GM23338 (cell line): Measurements from ENCODE around the gene HRH3. TPM values are rescaled to one million over a fixed set of nuclear protein-coding genes. Genes with fewer than 3 reads are reported as not detected.

ENCODE experiments used
- ATAC-seq: fragments of 200-7000 bp; cut with Tn5 transposase; 3 replicates; pipeline ENCODE4 v1.9.1; 2020
- DNase-seq: peaks from one replicate; pipeline ENCODE4 v3.0.0-alpha.2; 2015; ENCODE audit warnings: low spot score
- H2AFZ ChIP-seq: fragments of 200-600 bp; sonication (generic); 2 replicates; pipeline ENCODE4 v1.8.0; 2016; ENCODE audit warnings: antibody characterized with exemption, mild to moderate bottlenecking, moderate library complexity
- H3F3A ChIP-seq: fragments of 200-600 bp; sonication (generic); replicated peaks from 2 replicates; pipeline ENCODE4 v1.8.0; 2017; ENCODE audit warnings: antibody characterized with exemption, mixed run types, low read depth
- H3K27ac ChIP-seq: fragments of 200-600 bp; sonication (generic); 2 replicates; pipeline ENCODE4 v1.6.1; 2016; ENCODE audit warnings: low read depth
- H3K27me3 ChIP-seq: fragments of 200-600 bp; sonication (generic); 2 replicates; pipeline ENCODE4 v1.8.0; 2016; ENCODE audit warnings: mild to moderate bottlenecking, mixed run types, moderate library complexity; ENCODE audit not compliant: insufficient read depth
- H3K36me3 ChIP-seq: fragments of 200-600 bp; sonication (generic); 2 replicates; pipeline ENCODE4 v1.8.0; 2016; ENCODE audit warnings: mild to moderate bottlenecking; ENCODE audit not compliant: insufficient read depth
- H3K4me1 ChIP-seq: fragments of 200-600 bp; sonication (generic); 2 replicates; pipeline ENCODE4 v1.8.0; 2016; ENCODE audit warnings: mild to moderate bottlenecking, moderate library complexity; ENCODE audit not compliant: insufficient read depth
- H3K4me2 ChIP-seq: fragments of 200-600 bp; sonication (generic); 2 replicates; pipeline ENCODE4 v1.7.1; 2017; ENCODE audit warnings: mixed run types
- H3K4me3 ChIP-seq: fragments of 200-600 bp; sonication (generic); 2 replicates; pipeline ENCODE4 v1.6.1; 2016; ENCODE audit warnings: mixed run types
- H3K79me2 ChIP-seq: fragments of 200-600 bp; sonication (generic); replicated peaks from 2 replicates; pipeline ENCODE4 v1.8.0; 2017; ENCODE audit warnings: mild to moderate bottlenecking; ENCODE audit not compliant: insufficient read depth
- H3K9me2 ChIP-seq: fragments of 200-600 bp; sonication (generic); 2 replicates; pipeline ENCODE4 v1.8.0; 2017; ENCODE audit not compliant: insufficient read depth
- H4K20me1 ChIP-seq: fragments of 200-600 bp; sonication (generic); replicated peaks from 2 replicates; pipeline ENCODE4 v1.8.0; 2017; ENCODE audit warnings: mild to moderate bottlenecking; ENCODE audit not compliant: insufficient read depth
- H3K27ac Mint-ChIP-seq: 2 replicates; pipeline ENCODE4 v1.8.0; 2020; ENCODE audit warnings: inconsistent platforms, mild to moderate bottlenecking, moderate library complexity, mixed read lengths
- H3K27me3 Mint-ChIP-seq: 3 replicates; pipeline ENCODE4 v1.8.0; 2022; ENCODE audit warnings: low read depth, mild to moderate bottlenecking, moderate library complexity, mixed read lengths, inconsistent platforms; ENCODE audit not compliant: insufficient read depth, poor library complexity
- H3K36me3 Mint-ChIP-seq: 3 replicates; pipeline ENCODE4 v1.8.0; 2021; ENCODE audit warnings: low read depth, mild to moderate bottlenecking, inconsistent platforms, moderate library complexity, mixed read lengths
- H3K4me1 Mint-ChIP-seq: 3 replicates; pipeline ENCODE4 v1.8.0; 2020; ENCODE audit warnings: mild to moderate bottlenecking, inconsistent platforms, mixed read lengths
- H3K4me3 Mint-ChIP-seq: 3 replicates; pipeline ENCODE4 v1.8.0; 2021; ENCODE audit warnings: moderate library complexity, mild to moderate bottlenecking, inconsistent platforms, mixed read lengths
- H3K9me3 Mint-ChIP-seq: 3 replicates; pipeline ENCODE4 v1.8.0; 2020; ENCODE audit warnings: moderate library complexity, mild to moderate bottlenecking, inconsistent platforms, mixed read lengths
- CTCF ChIP-seq, 2 experiments: fragments of 200-600 bp in 1 of 2; sonication (generic) in 1 of 2; conservative IDR thresholded peaks; 2 replicates each; pipeline versions ENCODE4 v1.5.1 to v1.6.1; 2016 to 2017; ENCODE audit warnings: antibody characterized with exemption in 2 of 2, low read depth in 2 of 2, mild to moderate bottlenecking in 2 of 2, moderate library complexity in 1 of 2
- ETS1 ChIP-seq: IDR thresholded peaks from 2 replicates; pipeline ENCODE4 v1.6.1; 2016; ENCODE audit warnings: antibody characterized with exemption
- POLR2AphosphoS5 ChIP-seq: IDR thresholded peaks from 2 replicates; pipeline ENCODE4 v1.6.1; 2016; ENCODE audit warnings: antibody characterized with exemption, low read depth
- REST ChIP-seq: IDR thresholded peaks from one replicate; pipeline ENCODE4 v1.6.1; 2018; ENCODE audit warnings: antibody characterized with exemption; ENCODE audit not compliant: unreplicated experiment
- STAT1 ChIP-seq: IDR thresholded peaks from one replicate; pipeline ENCODE4 v1.6.1; 2016; ENCODE audit warnings: antibody characterized with exemption; ENCODE audit not compliant: unreplicated experiment
- ZNF114 ChIP-seq: fragments of 250-450 bp; sonication (Bioruptor Pico); IDR thresholded peaks from 2 replicates; pipeline ENCODE4 v1.5.0; 2020; ENCODE audit warnings: mild to moderate bottlenecking, moderate library complexity
- ZNF331 ChIP-seq: fragments of 250-450 bp; sonication (Bioruptor Pico); IDR thresholded peaks from 2 replicates; pipeline ENCODE4 v1.5.0; 2020; ENCODE audit warnings: low read depth, mild to moderate bottlenecking, moderate library complexity
- ZNF462 ChIP-seq: fragments of 250-450 bp; sonication (Bioruptor Pico); IDR thresholded peaks from 2 replicates; pipeline ENCODE4 v1.5.0; 2020; ENCODE audit warnings: mild to moderate bottlenecking, moderate library complexity
- polyA plus RNA-seq: library from polyadenylated mRNA; unstranded; fragments of >200 nt; fragmentation: Nextera tagmentation; extraction: Ambion mirVana; gene quantifications from 2 replicates; pipeline ENCODE4 v1.2.1, GENCODE V29; 2016
- total RNA-seq: library from RNA; depleted of rRNA; stranded (reverse); fragments of >200 nt; shearing (Covaris generic); gene quantifications from 2 replicates; pipeline ENCODE4 v1.2.3, GENCODE V29; 2014

Gene HRH3
- total and polyA plus RNA-seq, 2 experiments from 2014 or later = 1.5 to 5.2 TPM

GRCh38 chr20:62196286-62196685 lies 23.8 kb downstream of the HRH3 start (continued):
- TF ChIP-seq CTCF (conservative IDR thresholded peaks at IDR 0.05; ENCODE audit: low read depth in 2 of 2) (no peak), ZNF114 (CRISPR knock-in tag) (no peak), REST (no peak), POLR2AphosphoS5 (no peak), ETS1 (no peak)

GRCh38 chr20:62195736-62196135 lies 24.3 kb downstream of the HRH3 start:
- Histone ChIP-seq H3K27ac (no peak overlapping the region), H3K36me3 (no peaks in the 10 kb centered on the region; the same call in none of the 2 replicates), H3K4me2 (no peak overlapping the region), H4K20me1 (no peaks in the 10 kb centered on the region; the same call in 1 of the 2 replicates), H3K79me2 (no peaks in the 10 kb centered on the region), H3F3A (no peaks in the 10 kb centered on the region), H3K9me2 (no peaks in the 10 kb centered on the region), H3K4me1 (no peaks in the 10 kb centered on the region), H2AFZ (no peak overlapping the region), H3K4me3 (no peak overlapping the region), H3K27me3 (no peaks in the 10 kb centered on the region)
- no peak overlapping the region for H3K4me3 Mint-ChIP-seq
- ATAC-seq = no peak
- peaks cover 29% of the 10 kb centered on the region for H3K36me3 Mint-ChIP-seq
- no peaks in the 10 kb centered on the region for H3K4me1 Mint-ChIP-seq
- no peaks in the 10 kb centered on the region for H3K9me3 Mint-ChIP-seq
- no peak overlapping the region for H3K27ac Mint-ChIP-seq
- peaks cover 3% of the 10 kb centered on the region for H3K27me3 Mint-ChIP-seq
- no peak for DNase-seq
- TF ChIP-seq ZNF331 (CRISPR knock-in tag) (no peak), POLR2AphosphoS5 (no peak)

GRCh38 chr20:62195075-62195405 lies 25.0 kb downstream of the HRH3 start:
- no peaks in the 10 kb centered on the region for H3K9me2 ChIP-seq
- H3K79me2 ChIP-seq = peaks cover under 1% of the 10 kb centered on the region
- no peaks in the 10 kb centered on the region; the same call in none of the 2 replicates for H3K36me3 ChIP-seq
- no peak overlapping the region for H3K4me3 ChIP-seq
- H3K27me3 ChIP-seq = no peaks in the 10 kb centered on the region
- no peak for DNase-seq
- H3K36me3 Mint-ChIP-seq = peaks cover 22% of the 10 kb centered on the region
- no peak for ATAC-seq
- no peak overlapping the region for H3K27ac Mint-ChIP-seq
- no peaks in the 10 kb centered on the region for H3F3A ChIP-seq
- H3K4me2 ChIP-seq = no peak overlapping the region
- H4K20me1 ChIP-seq = no peaks in the 10 kb centered on the region; the same call in 1 of the 2 replicates
- H2AFZ ChIP-seq = no peak overlapping the region
- no peaks in the 10 kb centered on the region for H3K4me1 ChIP-seq
- no peaks in the 10 kb centered on the region for H3K4me1 Mint-ChIP-seq
- H3K27ac ChIP-seq = no peak overlapping the region
- no peak overlapping the region for H3K4me3 Mint-ChIP-seq
- H3K9me3 Mint-ChIP-seq = no peaks in the 10 kb centered on the region
- H3K27me3 Mint-ChIP-seq = peaks cover 3% of the 10 kb centered on the region
- TF ChIP-seq STAT1 = no peak
- TF ChIP-seq ZNF462 (CRISPR knock-in tag) = no peak
